Measurements from ENCODE around the gene MX1. TPM values are rescaled to one million over a fixed set of nuclear protein-coding genes. Genes with fewer than 3 reads are reported as not detected.

Gene MX1
- total RNA-seq, 1 experiment from 2014 or later, result 2.0 TPM

DNA sequence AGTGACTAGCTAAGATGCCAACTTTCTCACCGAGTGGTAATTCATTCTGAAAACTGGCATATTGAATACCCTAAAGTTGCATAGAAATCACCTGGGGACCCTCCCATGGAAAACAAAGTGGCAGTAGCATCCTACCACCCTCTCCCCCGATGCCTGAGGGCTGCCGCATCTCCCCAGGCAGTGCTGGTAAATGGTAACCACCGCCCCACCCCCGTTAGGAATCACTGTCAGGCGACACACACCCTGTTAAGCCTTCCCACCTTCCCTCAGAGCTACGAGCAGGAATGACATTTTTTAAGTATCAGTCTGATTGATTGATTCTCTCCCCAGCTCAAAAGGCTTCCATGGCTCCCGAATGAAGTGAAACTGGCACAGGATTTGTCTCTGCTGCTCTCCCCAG, 53.6 kb downstream of the MX1 start:
- H3K27me3 ChIP-seq (ENCODE audit: insufficient read depth, low read length), result no peaks in the 10 kb centered on the region; the same call in none of the 2 replicates
- no peaks in the 10 kb centered on the region for H3K79me2 ChIP-seq (ENCODE audit: insufficient read depth, low read length)
- H3K4me2 ChIP-seq (ENCODE audit: low read length), result no peak overlapping the region
- ATAC-seq (no peak), DNase-seq (ENCODE audit: low read depth, low spot score) (no peak)
- ChIA-PET POLR2A (no interaction called here), CTCF (no interaction called here), RAD21 (ENCODE audit: low non-redundant PET in 1 of 2, low total read pairs in 2 of 2, uncharacterized antibody in 2 of 2, unreplicated experiment in 2 of 2) (no interaction called here)
- TF ChIP-seq, protein P1, sequence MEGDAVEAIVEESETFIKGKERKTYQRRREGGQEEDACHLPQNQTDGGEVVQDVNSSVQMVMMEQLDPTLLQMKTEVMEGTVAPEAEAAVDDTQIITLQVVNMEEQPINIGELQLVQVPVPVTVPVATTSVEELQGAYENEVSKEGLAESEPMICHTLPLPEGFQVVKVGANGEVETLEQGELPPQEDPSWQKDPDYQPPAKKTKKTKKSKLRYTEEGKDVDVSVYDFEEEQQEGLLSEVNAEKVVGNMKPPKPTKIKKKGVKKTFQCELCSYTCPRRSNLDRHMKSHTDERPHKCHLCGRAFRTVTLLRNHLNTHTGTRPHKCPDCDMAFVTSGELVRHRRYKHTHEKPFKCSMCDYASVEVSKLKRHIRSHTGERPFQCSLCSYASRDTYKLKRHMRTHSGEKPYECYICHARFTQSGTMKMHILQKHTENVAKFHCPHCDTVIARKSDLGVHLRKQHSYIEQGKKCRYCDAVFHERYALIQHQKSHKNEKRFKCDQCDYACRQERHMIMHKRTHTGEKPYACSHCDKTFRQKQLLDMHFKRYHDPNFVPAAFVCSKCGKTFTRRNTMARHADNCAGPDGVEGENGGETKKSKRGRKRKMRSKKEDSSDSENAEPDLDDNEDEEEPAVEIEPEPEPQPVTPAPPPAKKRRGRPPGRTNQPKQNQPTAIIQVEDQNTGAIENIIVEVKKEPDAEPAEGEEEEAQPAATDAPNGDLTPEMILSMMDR (IDR thresholded peaks at IDR 0.05 in 2 of 3, conservative IDR thresholded peaks at IDR 0.05 in 1 of 3; ENCODE audit: borderline replicate concordance in 1 of 3, insufficient read depth in 1 of 3, low read depth in 2 of 3, low read length in 2 of 3), result no peak
- intact Hi-C loops (cut with micrococcal nuclease), result loop anchor here (1.0 kb wide), 1 partner anchor 32 kb away; no protein-coding TSS in a partner anchor
- no peaks in the 10 kb centered on the region for H4K20me1 ChIP-seq (ENCODE audit: insufficient read depth)
- H3K9me2 ChIP-seq (ENCODE audit: insufficient read depth), result no peaks in the 10 kb centered on the region
- no peak overlapping the region for H3K4me3 ChIP-seq (replicated peaks in 1 of 2; ENCODE audit: low read depth in 1 of 2, low read length in 2 of 2)
- H3K27ac ChIP-seq (ENCODE audit: low read depth, low read length), result no peak overlapping the region
- H2AFZ ChIP-seq (ENCODE audit: low read depth, low read length, poor library complexity, severe bottlenecking), result no peak overlapping the region
- H3K9ac ChIP-seq (ENCODE audit: low read length), result no peak overlapping the region
- BruUV-seq (replicated peaks), result no TSS peak
- H3K4me1 ChIP-seq (ENCODE audit: control insufficient read depth in 1 of 2, insufficient read depth in 2 of 2, low read length in 2 of 2), result no peaks in the 10 kb centered on the region
- no peaks in the 10 kb centered on the region for H3K9me3 ChIP-seq (ENCODE audit: control insufficient read depth in 1 of 2, insufficient read depth in 1 of 2, low read depth in 1 of 2, low read length in 2 of 2)
- H3K36me3 ChIP-seq (ENCODE audit: control insufficient read depth in 1 of 2, insufficient read depth in 2 of 2, low read length in 2 of 2), result no peaks in the 10 kb centered on the region

DNA sequence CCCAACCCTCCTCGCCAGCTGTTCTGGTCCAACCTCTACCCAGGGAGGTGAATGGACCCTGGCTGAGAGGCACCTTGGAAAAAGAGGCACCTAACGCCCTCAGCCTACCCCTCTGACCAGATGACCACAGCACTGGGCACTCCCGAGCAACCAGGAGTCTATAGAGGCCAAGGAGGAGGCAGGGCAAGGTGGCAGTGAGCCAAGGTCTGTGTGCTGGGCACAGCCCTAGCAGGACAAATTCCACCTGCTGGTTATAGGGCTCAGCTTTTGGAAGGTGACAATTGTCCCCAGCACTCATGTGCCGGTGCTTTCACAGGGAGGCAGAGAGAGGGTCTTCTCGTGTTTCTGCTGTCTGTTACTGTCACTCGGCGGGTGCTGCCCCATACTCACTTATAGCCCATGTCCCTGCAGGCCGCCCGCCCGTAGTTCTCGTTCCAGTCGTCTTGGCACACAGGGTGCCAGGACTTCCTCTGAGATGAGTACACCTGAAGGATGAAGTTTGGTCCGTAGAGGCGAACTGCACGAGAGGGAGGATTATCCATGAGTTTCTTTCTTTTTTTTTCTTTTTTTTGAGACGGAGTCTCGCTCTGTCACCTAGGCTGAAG, 54.1 kb downstream of the MX1 start:
- H3K36me3 ChIP-seq (ENCODE audit: control insufficient read depth in 1 of 2, insufficient read depth in 2 of 2, low read length in 2 of 2), result no peaks in the 10 kb centered on the region
- H3K4me1 ChIP-seq (ENCODE audit: control insufficient read depth in 1 of 2, insufficient read depth in 2 of 2, low read length in 2 of 2), result no peaks in the 10 kb centered on the region
- ChIA-PET RAD21 (ENCODE audit: low non-redundant PET in 1 of 2, low total read pairs in 2 of 2, uncharacterized antibody in 2 of 2, unreplicated experiment in 2 of 2) (no interaction called here), CTCF (no interaction called here), POLR2A (no interaction called here)
- no peak overlapping the region for H3K9ac ChIP-seq (ENCODE audit: low read length)
- intact Hi-C loops (cut with micrococcal nuclease), result no loop called here
- H3K27ac ChIP-seq (ENCODE audit: low read depth, low read length), result no peak overlapping the region
- no peak for DNase-seq (ENCODE audit: low read depth, low spot score)
- no peaks in the 10 kb centered on the region for H3K9me2 ChIP-seq (ENCODE audit: insufficient read depth)
- no peaks in the 10 kb centered on the region for H3K79me2 ChIP-seq (ENCODE audit: insufficient read depth, low read length)
- no peaks in the 10 kb centered on the region for H4K20me1 ChIP-seq (ENCODE audit: insufficient read depth)
- no TSS peak for BruUV-seq (replicated peaks)
- no peaks in the 10 kb centered on the region; the same call in none of the 2 replicates for H3K27me3 ChIP-seq (ENCODE audit: insufficient read depth, low read length)
- H3K9me3 ChIP-seq (ENCODE audit: control insufficient read depth in 1 of 2, insufficient read depth in 1 of 2, low read depth in 1 of 2, low read length in 2 of 2), result no peaks in the 10 kb centered on the region
- no peak overlapping the region for H3K4me3 ChIP-seq (replicated peaks in 1 of 2; ENCODE audit: low read depth in 1 of 2, low read length in 2 of 2)
- no peak overlapping the region for H3K4me2 ChIP-seq (ENCODE audit: low read length)
- ATAC-seq, result no peak
- no peak overlapping the region for H2AFZ ChIP-seq (ENCODE audit: low read depth, low read length, poor library complexity, severe bottlenecking)
- TF ChIP-seq CBX3 (IDR thresholded peaks at IDR 0.05; ENCODE audit: low read depth) (no peak), FOSL1 (IDR thresholded peaks at IDR 0.05; ENCODE audit: low read depth) (no peak), ZNF274 (IDR thresholded peaks at IDR 0.05; ENCODE audit: low read depth, low read length) (no peak), CEBPB (IDR thresholded peaks at IDR 0.05; ENCODE audit: low read depth) (no peak), SP1 (IDR thresholded peaks at IDR 0.05; ENCODE audit: low read depth) (no peak), ELF1 (IDR thresholded peaks at IDR 0.05; ENCODE audit: borderline replicate concordance, low read depth) (no peak), JUND (IDR thresholded peaks at IDR 0.05) (no peak), SRF (IDR thresholded peaks at IDR 0.05; ENCODE audit: low read depth) (no peak), EZH2 (IDR thresholded peaks at IDR 0.05) (no peak), TCF7L2 (IDR thresholded peaks at IDR 0.05; ENCODE audit: borderline replicate concordance, extremely low read depth, insufficient read depth, insufficient read length) (no peak)
- TF ChIP-seq, protein P2, sequence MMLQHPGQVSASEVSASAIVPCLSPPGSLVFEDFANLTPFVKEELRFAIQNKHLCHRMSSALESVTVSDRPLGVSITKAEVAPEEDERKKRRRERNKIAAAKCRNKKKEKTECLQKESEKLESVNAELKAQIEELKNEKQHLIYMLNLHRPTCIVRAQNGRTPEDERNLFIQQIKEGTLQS (IDR thresholded peaks at IDR 0.05), result no peak
- TF ChIP-seq, protein P1 (IDR thresholded peaks at IDR 0.05 in 2 of 3, conservative IDR thresholded peaks at IDR 0.05 in 1 of 3; ENCODE audit: borderline replicate concordance in 1 of 3, insufficient read depth in 1 of 3, low read depth in 2 of 3, low read length in 2 of 3), result no peak
- TF ChIP-seq, protein P3, sequence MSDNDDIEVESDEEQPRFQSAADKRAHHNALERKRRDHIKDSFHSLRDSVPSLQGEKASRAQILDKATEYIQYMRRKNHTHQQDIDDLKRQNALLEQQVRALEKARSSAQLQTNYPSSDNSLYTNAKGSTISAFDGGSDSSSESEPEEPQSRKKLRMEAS (IDR thresholded peaks at IDR 0.05), result no peak
